ACHN (cell line): Measurements from ENCODE around the gene ZNF653.
"Not testable (repeated sequence)": the region's sequence is repeated elsewhere in the genome, so short reads cannot be mapped to it uniquely, and the experiment has no call there.

Experiments
- DNase-seq: peaks from one replicate; pipeline ENCODE4 v3.0.0-alpha.2; 2015
- in situ Hi-C: cut with HindIII; loops from 2 replicates; pipeline ENCODE4 v1.10.0; 2017; ENCODE audit warnings: low sequenced_read_pairs, low pct_ligation_motif_present, low pct_unique_long_range_greater_than_20kb

Gene ZNF653

GRCh38 chr19:11463391-11463790 is 42.2 kb downstream of the ZNF653 start:
- in situ Hi-C loops = no loop called here
- DNase-seq = no peak

GRCh38 chr19:11461453-11461852 is 44.2 kb downstream of the ZNF653 start:
- no peak for DNase-seq
- in situ Hi-C loops = no loop called here

- in situ Hi-C loops = no loop called here
- DNase-seq = no peak
These were observed 45.4 kb downstream of the ZNF653 start for GRCh38 chr19:11460207-11460606.

GRCh38 chr19:11458912-11459311 is 46.7 kb downstream of the ZNF653 start:
- DNase-seq, in situ Hi-C loops: not testable (repeated sequence)

- DNase-seq = no peak
- in situ Hi-C loops = no loop called here
These were observed 47.3 kb downstream of the ZNF653 start for GRCh38 chr19:11458236-11458900.

- DNase-seq = no peak
- in situ Hi-C loops = no loop called here
These were observed 47.8 kb downstream of the ZNF653 start for GRCh38 chr19:11457831-11458230.

GRCh38 chr19:11457115-11457514 is 48.5 kb downstream of the ZNF653 start:
- in situ Hi-C loops = no loop called here
- no peak for DNase-seq

GRCh38 chr19:11456659-11457058 is 49.0 kb downstream of the ZNF653 start:
- DNase-seq = no peak
- in situ Hi-C loops = no loop called here

GRCh38 chr19:11455233-11455554 is 50.4 kb downstream of the ZNF653 start:
- DNase-seq, in situ Hi-C loops: not testable (repeated sequence)

GRCh38 chr19:11453468-11454341 is 51.9 kb downstream of the ZNF653 start:
- DNase-seq = no peak
- in situ Hi-C loops = no loop called here

- in situ Hi-C loops = no loop called here
- no peak for DNase-seq
These were observed 52.9 kb downstream of the ZNF653 start for GRCh38 chr19:11452620-11453310.

GRCh38 chr19:11451871-11452619 is 53.6 kb downstream of the ZNF653 start:
- no peak for DNase-seq

GRCh38 chr19:11451327-11451870 is 54.2 kb downstream of the ZNF653 start:
- no peak for DNase-seq
- in situ Hi-C loops = no loop called here

More at GRCh38 chr19:11451871-11452619, 53.6 kb downstream of the ZNF653 start:
- in situ Hi-C loops = no loop called here

- no peak for DNase-seq
- in situ Hi-C loops = no loop called here
These were observed 54.9 kb downstream of the ZNF653 start for GRCh38 chr19:11450570-11451326.

- in situ Hi-C loops = no loop called here
These were observed 56.6 kb downstream of the ZNF653 start for GRCh38 chr19:11448923-11449554.

GRCh38 chr19:11448410-11448809 is 57.2 kb downstream of the ZNF653 start:
- in situ Hi-C loops = no loop called here
- no peak for DNase-seq

More at GRCh38 chr19:11448923-11449554, 56.6 kb downstream of the ZNF653 start:
- DNase-seq = no peak
